ENCODE results near the gene PIGZ. TPM values are rescaled to one million over a fixed set of nuclear protein-coding genes. Genes with fewer than 3 reads are reported as not detected.

Gene PIGZ
- total RNA-seq, 1 donor from 2014 or later = 9.8 TPM

GRCh38 chr3:196901768-196902167 is 66.9 kb downstream of the PIGZ start:
- peaks cover 0 to 67% of the 10 kb centered on the region in 2 donors for H3K36me3 ChIP-seq
- TF ChIP-seq POLR2AphosphoS5 (IDR thresholded peaks at IDR 0.05; ENCODE audit: insufficient read depth in 1 of 2, low read depth in 1 of 2) = no peak
- TF ChIP-seq POLR2A (IDR thresholded peaks at IDR 0.05) = no peak
- TF ChIP-seq CTCF (IDR thresholded peaks at IDR 0.05) = no peak

More at GRCh38 chr3:196901768-196902167, 66.9 kb downstream of the PIGZ start:
- intact Hi-C loops (cut with DNase I) = no loop called here
- no peaks in the 10 kb centered on the region for H3K4me1 ChIP-seq
- H3K27me3 ChIP-seq = no peaks in the 10 kb centered on the region
- H3K27ac ChIP-seq = no peak overlapping the region
- no peak for DNase-seq (ENCODE audit: extremely low spot score in 2 of 2)
- no peak overlapping the region for H3K4me3 ChIP-seq
- H3K9me3 ChIP-seq = no peaks in the 10 kb centered on the region

Other genes with a start within 250 kb of the PIGZ start
- 41.3 TPM for gene PAK2, start 229.0 kb downstream of the PIGZ start, total RNA-seq
- gene SENP5, start 100.9 kb downstream of the PIGZ start, total RNA-seq = 50.6 TPM
- gene NCBP2, start 26.3 kb downstream of the PIGZ start, total RNA-seq = 25.8 TPM
- gene MELTF, start 61.0 kb upstream of the PIGZ start, total RNA-seq = 23.6 TPM